ENCODE data around the gene LDHAL6A. TPM values are rescaled to one million over a fixed set of nuclear protein-coding genes. Genes with fewer than 3 reads are reported as not detected.

Gene LDHAL6A
- total RNA-seq, 1 experiment from 2014 or later = not detected

DNA sequence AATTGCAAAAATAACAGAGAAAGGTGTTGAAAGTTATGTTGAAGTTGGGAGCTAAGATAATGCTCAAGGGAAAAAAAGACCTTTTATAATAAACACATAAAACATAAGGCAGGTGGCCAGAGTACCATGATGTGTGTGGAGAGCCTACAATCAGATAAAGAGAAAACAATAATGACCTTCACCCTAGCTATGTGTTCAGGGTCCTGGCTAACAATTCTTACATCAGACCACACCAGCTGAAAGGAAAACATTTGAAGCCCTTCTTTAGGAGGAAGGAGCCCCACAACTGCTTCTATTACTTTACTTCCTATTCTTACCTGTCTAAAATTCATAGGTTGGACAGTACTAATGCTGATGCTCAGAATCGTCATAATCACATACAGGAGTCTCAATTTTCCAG lies 68.6 kb downstream of the LDHAL6A start:
- H3K9me3 ChIP-seq (ENCODE audit: control insufficient read depth in 1 of 2, insufficient read depth in 1 of 2, low read depth in 1 of 2, low read length in 2 of 2) = no peaks in the 10 kb centered on the region
- no peaks in the 10 kb centered on the region for H3K36me3 ChIP-seq (ENCODE audit: control insufficient read depth in 1 of 2, insufficient read depth in 2 of 2, low read length in 2 of 2)
- ChIA-PET CTCF (no interaction called here), RAD21 (ENCODE audit: low non-redundant PET in 1 of 2, low total read pairs in 2 of 2, uncharacterized antibody in 2 of 2, unreplicated experiment in 2 of 2) (no interaction called here), POLR2A (no interaction called here)
- peaks cover 6 to 23% of the 10 kb centered on the region in 2 experiments; a peak in 3 of 4 replicates for H3K4me1 ChIP-seq (ENCODE audit: control insufficient read depth in 1 of 2, insufficient read depth in 2 of 2, low read length in 2 of 2)
- intact Hi-C loops (cut with micrococcal nuclease) = loop anchor here (10.0 kb wide), 1 partner anchor 199 kb away; the partner anchor contains the start of genes GTF2H1 and HPS5
- ATAC-seq (no peak), DNase-seq (ENCODE audit: low read depth, low spot score) (no peak)
- no peaks in the 10 kb centered on the region for H4K20me1 ChIP-seq (ENCODE audit: insufficient read depth)
- TSS peak; percentile 19 for BruUV-seq (replicated peaks)
- TF ChIP-seq TCF7L2 (IDR thresholded peaks at IDR 0.05; ENCODE audit: borderline replicate concordance, extremely low read depth, insufficient read depth, insufficient read length) = no peak
- TF ChIP-seq CEBPB (IDR thresholded peaks at IDR 0.05; ENCODE audit: low read depth) = no peak
- TF ChIP-seq ZNF274 (IDR thresholded peaks at IDR 0.05; ENCODE audit: low read depth, low read length) = no peak
- TF ChIP-seq ZFX (IDR thresholded peaks at IDR 0.05) = no peak
- no peak for TF ChIP-seq SRF (IDR thresholded peaks at IDR 0.05; ENCODE audit: low read depth)
- TF ChIP-seq, protein P1, sequence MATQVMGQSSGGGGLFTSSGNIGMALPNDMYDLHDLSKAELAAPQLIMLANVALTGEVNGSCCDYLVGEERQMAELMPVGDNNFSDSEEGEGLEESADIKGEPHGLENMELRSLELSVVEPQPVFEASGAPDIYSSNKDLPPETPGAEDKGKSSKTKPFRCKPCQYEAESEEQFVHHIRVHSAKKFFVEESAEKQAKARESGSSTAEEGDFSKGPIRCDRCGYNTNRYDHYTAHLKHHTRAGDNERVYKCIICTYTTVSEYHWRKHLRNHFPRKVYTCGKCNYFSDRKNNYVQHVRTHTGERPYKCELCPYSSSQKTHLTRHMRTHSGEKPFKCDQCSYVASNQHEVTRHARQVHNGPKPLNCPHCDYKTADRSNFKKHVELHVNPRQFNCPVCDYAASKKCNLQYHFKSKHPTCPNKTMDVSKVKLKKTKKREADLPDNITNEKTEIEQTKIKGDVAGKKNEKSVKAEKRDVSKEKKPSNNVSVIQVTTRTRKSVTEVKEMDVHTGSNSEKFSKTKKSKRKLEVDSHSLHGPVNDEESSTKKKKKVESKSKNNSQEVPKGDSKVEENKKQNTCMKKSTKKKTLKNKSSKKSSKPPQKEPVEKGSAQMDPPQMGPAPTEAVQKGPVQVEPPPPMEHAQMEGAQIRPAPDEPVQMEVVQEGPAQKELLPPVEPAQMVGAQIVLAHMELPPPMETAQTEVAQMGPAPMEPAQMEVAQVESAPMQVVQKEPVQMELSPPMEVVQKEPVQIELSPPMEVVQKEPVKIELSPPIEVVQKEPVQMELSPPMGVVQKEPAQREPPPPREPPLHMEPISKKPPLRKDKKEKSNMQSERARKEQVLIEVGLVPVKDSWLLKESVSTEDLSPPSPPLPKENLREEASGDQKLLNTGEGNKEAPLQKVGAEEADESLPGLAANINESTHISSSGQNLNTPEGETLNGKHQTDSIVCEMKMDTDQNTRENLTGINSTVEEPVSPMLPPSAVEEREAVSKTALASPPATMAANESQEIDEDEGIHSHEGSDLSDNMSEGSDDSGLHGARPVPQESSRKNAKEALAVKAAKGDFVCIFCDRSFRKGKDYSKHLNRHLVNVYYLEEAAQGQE (IDR thresholded peaks at IDR 0.05; ENCODE audit: low read depth) = no peak
- TF ChIP-seq EZH2 (IDR thresholded peaks at IDR 0.05) = no peak
- TF ChIP-seq, protein P2, sequence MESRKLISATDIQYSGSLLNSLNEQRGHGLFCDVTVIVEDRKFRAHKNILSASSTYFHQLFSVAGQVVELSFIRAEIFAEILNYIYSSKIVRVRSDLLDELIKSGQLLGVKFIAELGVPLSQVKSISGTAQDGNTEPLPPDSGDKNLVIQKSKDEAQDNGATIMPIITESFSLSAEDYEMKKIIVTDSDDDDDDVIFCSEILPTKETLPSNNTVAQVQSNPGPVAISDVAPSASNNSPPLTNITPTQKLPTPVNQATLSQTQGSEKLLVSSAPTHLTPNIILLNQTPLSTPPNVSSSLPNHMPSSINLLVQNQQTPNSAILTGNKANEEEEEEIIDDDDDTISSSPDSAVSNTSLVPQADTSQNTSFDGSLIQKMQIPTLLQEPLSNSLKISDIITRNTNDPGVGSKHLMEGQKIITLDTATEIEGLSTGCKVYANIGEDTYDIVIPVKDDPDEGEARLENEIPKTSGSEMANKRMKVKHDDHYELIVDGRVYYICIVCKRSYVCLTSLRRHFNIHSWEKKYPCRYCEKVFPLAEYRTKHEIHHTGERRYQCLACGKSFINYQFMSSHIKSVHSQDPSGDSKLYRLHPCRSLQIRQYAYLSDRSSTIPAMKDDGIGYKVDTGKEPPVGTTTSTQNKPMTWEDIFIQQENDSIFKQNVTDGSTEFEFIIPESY (IDR thresholded peaks at IDR 0.05; ENCODE audit: extremely low read depth, insufficient replicate concordance, low read length) = no peak
- no peak for TF ChIP-seq EGR1 (IDR thresholded peaks at IDR 0.05; ENCODE audit: low read depth)
- TF ChIP-seq, protein P3, sequence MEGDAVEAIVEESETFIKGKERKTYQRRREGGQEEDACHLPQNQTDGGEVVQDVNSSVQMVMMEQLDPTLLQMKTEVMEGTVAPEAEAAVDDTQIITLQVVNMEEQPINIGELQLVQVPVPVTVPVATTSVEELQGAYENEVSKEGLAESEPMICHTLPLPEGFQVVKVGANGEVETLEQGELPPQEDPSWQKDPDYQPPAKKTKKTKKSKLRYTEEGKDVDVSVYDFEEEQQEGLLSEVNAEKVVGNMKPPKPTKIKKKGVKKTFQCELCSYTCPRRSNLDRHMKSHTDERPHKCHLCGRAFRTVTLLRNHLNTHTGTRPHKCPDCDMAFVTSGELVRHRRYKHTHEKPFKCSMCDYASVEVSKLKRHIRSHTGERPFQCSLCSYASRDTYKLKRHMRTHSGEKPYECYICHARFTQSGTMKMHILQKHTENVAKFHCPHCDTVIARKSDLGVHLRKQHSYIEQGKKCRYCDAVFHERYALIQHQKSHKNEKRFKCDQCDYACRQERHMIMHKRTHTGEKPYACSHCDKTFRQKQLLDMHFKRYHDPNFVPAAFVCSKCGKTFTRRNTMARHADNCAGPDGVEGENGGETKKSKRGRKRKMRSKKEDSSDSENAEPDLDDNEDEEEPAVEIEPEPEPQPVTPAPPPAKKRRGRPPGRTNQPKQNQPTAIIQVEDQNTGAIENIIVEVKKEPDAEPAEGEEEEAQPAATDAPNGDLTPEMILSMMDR (IDR thresholded peaks at IDR 0.05 in 2 of 3, conservative IDR thresholded peaks at IDR 0.05 in 1 of 3; ENCODE audit: borderline replicate concordance in 1 of 3, insufficient read depth in 1 of 3, low read depth in 2 of 3, low read length in 2 of 3) = no peak
- TF ChIP-seq, protein P4, sequence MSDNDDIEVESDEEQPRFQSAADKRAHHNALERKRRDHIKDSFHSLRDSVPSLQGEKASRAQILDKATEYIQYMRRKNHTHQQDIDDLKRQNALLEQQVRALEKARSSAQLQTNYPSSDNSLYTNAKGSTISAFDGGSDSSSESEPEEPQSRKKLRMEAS (IDR thresholded peaks at IDR 0.05) = no peak
- no peak for TF ChIP-seq SIN3A (IDR thresholded peaks at IDR 0.05; ENCODE audit: low read depth)
- no peaks in the 10 kb centered on the region for H3K9me2 ChIP-seq (ENCODE audit: insufficient read depth)
- H2AFZ ChIP-seq (ENCODE audit: low read depth, low read length, poor library complexity, severe bottlenecking) = no peak overlapping the region
- no peak overlapping the region for H3K4me2 ChIP-seq (ENCODE audit: low read length)
- H3K9ac ChIP-seq (ENCODE audit: low read length) = no peak overlapping the region
- no peak overlapping the region for H3K4me3 ChIP-seq (replicated peaks in 1 of 2; ENCODE audit: low read depth in 1 of 2, low read length in 2 of 2)
- H3K27ac ChIP-seq (ENCODE audit: low read depth, low read length) = no peak overlapping the region
- H3K27me3 ChIP-seq (ENCODE audit: insufficient read depth, low read length) = no peaks in the 10 kb centered on the region
- H3K79me2 ChIP-seq (ENCODE audit: insufficient read depth, low read length) = peaks cover 84% of the 10 kb centered on the region
